Tibial nerve (tissue), 4 donors: ENCODE results near the gene KPNA2.

Experiments used
- CTCF ChIP-seq, 5 experiments: fragments of 200-600 bp in 3 of 5; fragments of 450-650 bp in 2 of 5; sonication (generic) in 3 of 5; IDR thresholded peaks; one replicate each; pipeline ENCODE4 v1.5.1; 2016 to 2019; ENCODE audit warnings: antibody characterized with exemption in 5 of 5, mild to moderate bottlenecking in 3 of 5, moderate library complexity in 2 of 5
- EP300 ChIP-seq, 2 donors: sonication (generic); formaldehyde crosslinking; IDR thresholded peaks; one replicate each; pipeline ENCODE4 v1.6.1; 2017; ENCODE audit warnings: antibody characterized with exemption in 2 of 2, mild to moderate bottlenecking in 1 of 2
- POLR2A ChIP-seq, 2 donors: fragments of 450-650 bp; IDR thresholded peaks; one replicate each; pipeline ENCODE4 v1.6.1; 2017; ENCODE audit warnings: antibody characterized with exemption in 2 of 2, mild to moderate bottlenecking in 2 of 2, moderate library complexity in 2 of 2

DNA sequence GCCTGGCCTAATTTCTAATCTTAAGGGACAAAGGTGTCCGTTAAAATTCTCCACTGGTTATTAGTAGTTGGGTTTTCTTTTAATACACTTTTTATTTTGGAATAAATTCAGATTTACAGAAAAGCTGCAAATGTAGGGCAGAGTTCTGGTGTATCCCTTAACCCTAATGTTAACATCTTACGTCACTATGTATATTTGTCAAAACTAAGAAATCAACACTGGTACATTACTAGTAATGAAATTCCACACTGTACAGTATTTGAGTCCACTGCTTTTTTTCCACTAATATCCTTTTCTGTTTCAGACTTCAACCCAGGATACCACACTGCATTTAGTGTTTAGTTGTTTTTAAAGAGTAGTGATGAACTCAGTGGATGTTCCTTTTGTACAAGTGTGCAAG is 18.7 kb upstream of the KPNA2 start:
- TF ChIP-seq CTCF (IDR thresholded peaks at IDR 0.05) (no peak), EP300 (IDR thresholded peaks at IDR 0.05) (no peak), POLR2A (IDR thresholded peaks at IDR 0.05) (no peak)
